HUES48 (cell line): ENCODE results near the gene CEACAM20.
"Not testable (repeated sequence)": the region's sequence is repeated elsewhere in the genome, so short reads cannot be mapped to it uniquely, and the experiment has no call there.

Source experiments
- H3K27ac ChIP-seq: one replicate; pipeline ENCODE4 v1.7.0; 2013; ENCODE audit warnings: low read depth, low read length, inconsistent platforms
- H3K27me3 ChIP-seq: 2 replicates; pipeline ENCODE4 v1.6.1; 2013; ENCODE audit warnings: mild to moderate bottlenecking, low read length; ENCODE audit not compliant: control insufficient read depth, insufficient read depth
- H3K36me3 ChIP-seq: 2 replicates; pipeline ENCODE4 v1.6.1; 2013; ENCODE audit warnings: low read length; ENCODE audit not compliant: control insufficient read depth, insufficient read depth
- H3K4me1 ChIP-seq: 2 replicates; pipeline ENCODE4 v1.6.1; 2013; ENCODE audit warnings: mild to moderate bottlenecking, low read length; ENCODE audit not compliant: control insufficient read depth, insufficient read depth
- H3K4me3 ChIP-seq: 2 replicates; pipeline ENCODE4 v1.5.1; 2013; ENCODE audit warnings: mild to moderate bottlenecking, low read depth, low read length
- H3K9ac ChIP-seq: 2 replicates; pipeline ENCODE4 v1.6.1; 2013; ENCODE audit warnings: mild to moderate bottlenecking, low read depth, low read length, moderate library complexity
- H3K9me3 ChIP-seq: 2 replicates; pipeline ENCODE4 v1.6.1; 2013; ENCODE audit warnings: low read length; ENCODE audit not compliant: control insufficient read depth, insufficient read depth

Gene CEACAM20

GRCh38 chr19:44476559-44477408 is 52.7 kb downstream of the CEACAM20 start:
- Histone ChIP-seq H3K27ac (no peak overlapping the region), H3K4me3 (peak overlapping the region; percentile 43; the same call in 1 of the 2 replicates), H3K4me1 (no peaks in the 10 kb centered on the region), H3K9ac (no peak overlapping the region), H3K27me3 (no peaks in the 10 kb centered on the region), H3K9me3 (peaks cover 91% of the 10 kb centered on the region), H3K36me3 (peaks cover 70% of the 10 kb centered on the region)

GRCh38 chr19:44468730-44469129 is 60.7 kb downstream of the CEACAM20 start:
- H3K27ac ChIP-seq, H3K4me3 ChIP-seq, H3K36me3 ChIP-seq, H3K4me1 ChIP-seq, H3K9ac ChIP-seq, H3K27me3 ChIP-seq: not testable (repeated sequence)
- H3K9me3 ChIP-seq, result peaks cover 63% of the 10 kb centered on the region

GRCh38 chr19:44462600-44463286 is 66.7 kb downstream of the CEACAM20 start:
- H3K9ac ChIP-seq, H3K27me3 ChIP-seq, H3K27ac ChIP-seq, H3K4me1 ChIP-seq, H3K4me3 ChIP-seq, H3K36me3 ChIP-seq: not testable (repeated sequence)
- H3K9me3 ChIP-seq, result peaks cover 29% of the 10 kb centered on the region
